Hematopoietic multipotent progenitor cell treated with erythropoietin and hydrocortisone succinate and interleukin-3 and kit ligand, for 17 days (in vitro differentiated cells): ENCODE data around the gene CRELD1.

Experiments used
- DNase-seq: peaks from one replicate; pipeline ENCODE4 v3.0.0-alpha.2; 2015; ENCODE audit warnings: low spot score

Gene CRELD1

DNA sequence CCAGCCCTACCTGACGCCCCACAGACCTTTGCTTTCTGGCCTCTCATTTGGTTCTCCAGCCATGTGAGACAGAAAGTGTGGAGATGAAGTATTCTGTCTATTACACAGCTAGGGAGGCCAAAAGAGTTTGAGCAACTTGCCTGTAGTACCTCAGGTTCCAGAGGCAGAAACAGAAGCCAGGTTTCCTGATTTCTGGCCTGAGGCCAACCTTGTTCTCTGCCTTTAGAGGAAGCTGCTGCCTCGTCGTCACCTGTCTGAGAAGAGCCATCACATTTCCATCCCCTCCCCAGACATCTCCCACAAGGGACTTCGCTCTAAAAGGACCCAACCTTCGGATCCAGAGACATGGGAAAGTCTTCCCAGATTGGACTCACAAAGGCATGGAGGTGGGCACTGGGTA is 27.2 kb upstream of the CRELD1 start:
- no peak for DNase-seq

DNA sequence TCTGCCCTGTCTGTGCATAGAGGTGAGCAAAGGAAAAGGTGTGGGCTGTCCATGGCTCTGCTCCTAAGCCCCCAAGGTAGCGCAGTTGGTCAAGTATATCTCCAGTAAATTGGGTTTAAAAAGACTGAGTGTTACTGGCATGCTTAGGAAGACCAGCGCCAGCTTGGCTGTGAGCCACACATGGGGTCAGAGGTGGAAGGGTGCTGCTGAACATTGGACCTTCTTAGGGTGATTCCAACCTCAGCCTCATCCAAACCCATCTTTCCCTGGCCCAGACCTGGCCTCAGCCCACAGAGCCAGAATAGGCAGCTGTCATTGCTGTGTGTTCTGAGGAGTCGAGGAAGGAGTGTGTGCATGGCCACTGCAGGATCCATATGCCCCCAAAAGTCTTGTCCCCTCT is 25.3 kb upstream of the CRELD1 start:
- no peak for DNase-seq

DNA sequence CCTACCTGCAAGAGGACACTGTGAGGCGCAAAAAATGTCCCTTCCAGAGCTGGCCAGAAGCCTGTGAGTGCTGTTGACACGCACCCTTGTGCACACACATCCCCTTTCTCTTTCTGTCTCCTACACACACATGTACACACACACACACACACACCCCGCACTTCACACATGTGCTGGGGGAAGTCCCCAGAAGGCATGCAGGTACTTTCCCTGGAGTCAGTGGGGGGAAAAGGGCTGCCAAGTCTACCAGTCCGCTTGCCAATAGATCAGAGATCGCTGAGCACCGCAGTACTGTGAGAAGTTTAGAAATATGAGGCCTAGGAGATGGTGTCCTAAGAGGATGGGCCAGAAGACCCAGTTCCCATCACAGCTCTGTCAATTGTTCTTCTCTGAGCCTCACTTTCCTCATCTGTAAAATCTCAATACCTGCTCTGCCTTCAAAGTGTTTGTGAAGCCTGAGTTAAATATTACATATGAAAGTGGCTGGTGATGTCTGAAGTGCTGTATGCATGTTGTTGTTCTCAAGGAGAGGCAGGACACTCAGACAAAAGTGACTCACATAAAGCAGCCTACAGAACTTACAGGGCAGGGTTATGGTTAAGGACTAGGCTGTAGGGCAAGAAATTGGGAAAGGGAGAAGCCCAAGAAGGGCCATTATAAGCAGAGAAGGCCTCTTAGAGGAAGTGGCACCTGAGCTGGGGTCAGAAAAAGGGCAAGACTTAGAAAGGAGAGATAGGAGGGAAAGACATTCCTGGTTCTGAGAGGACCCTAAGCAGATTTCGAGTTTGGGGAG is 24.2 kb upstream of the CRELD1 start:
- no peak for DNase-seq

DNA sequence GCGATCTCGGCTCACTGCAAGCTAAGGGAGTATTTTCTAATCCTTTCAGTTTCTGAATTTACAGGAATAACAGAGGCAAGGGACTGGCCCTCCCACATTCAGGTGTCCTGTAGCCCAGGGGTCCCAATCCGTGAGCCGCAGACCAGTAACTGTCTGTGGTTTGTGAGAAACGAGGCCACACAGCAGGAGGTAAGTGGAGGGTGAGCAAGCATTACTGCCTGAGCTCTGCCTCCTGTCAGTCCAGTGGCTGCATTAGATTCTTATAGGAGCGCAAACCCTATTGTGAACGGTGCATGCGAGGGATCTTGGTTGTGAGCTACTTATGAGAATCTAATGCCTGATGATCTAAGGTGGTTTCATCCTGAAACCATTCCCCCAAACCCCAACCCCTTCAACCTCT is 21.8 kb upstream of the CRELD1 start:
- DNase-seq: no peak

DNA sequence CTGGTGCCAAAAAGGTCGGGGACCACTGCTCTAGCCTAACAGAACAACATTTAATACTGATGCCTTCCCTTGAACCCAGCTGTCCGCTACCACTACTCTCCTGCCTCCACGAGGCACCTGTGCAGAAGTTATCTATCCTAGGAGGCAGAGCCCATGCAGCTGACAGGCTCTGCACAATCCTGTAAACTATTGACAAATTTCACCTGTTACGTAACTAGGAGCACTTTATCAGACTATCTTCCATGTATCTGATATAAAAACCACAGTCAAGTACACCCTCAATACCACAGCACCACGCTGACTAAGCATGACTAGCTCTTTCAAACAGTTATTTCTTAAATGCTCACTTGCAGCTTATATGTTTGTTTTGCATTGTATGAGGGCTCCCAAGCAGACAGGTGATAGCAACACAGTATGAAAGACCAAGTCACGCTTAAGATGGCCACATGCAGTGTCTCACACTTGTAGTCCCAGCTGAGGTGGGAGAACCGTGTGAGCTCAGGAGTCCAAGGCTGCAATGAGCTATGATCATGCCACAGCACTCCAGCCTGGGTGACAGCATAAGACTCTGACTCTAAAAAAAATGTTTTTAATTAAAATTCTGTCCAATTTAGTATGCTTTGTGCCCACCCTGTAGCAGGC is 21.2 kb upstream of the CRELD1 start:
- peak; percentile 58 for DNase-seq

DNA sequence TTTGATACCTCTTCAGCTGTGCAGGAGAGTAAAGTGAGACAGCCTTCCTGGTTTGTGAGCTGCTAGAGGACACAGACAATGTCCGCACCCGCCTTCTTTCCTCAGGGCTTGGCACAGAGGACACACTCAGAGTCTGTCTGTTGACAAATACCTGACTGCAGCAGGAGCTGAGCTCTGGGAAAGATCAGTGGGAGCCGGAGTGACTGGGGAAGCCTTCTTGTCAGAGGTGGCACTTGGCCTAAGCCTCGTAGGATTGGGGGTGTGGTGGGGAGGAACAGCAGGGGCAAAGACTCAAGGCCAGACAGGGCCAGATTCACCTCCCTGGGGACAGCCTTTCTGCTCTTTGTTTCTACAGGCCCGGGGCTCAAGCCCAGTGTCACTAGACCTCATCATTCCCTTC is 20.0 kb upstream of the CRELD1 start:
- DNase-seq: no peak

DNA sequence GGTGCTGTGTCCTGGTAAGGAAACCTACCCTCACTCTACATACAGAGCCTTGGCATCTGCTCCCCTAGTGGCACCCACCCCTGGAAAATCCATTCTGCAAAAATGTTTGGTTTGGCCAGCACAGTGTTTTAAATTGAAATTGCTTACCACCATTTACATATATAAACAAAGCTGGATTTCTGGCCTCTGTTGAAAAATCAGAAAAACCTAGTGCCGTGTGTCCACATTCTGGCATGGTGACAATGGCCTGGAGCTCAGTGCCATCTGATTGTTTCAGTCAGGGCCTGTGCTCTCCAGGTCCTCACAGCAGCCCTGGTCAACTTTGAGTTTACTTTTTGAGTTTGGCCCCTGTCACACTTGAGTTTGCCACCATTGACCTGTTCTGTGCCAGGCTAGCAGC is 19.6 kb upstream of the CRELD1 start:
- no peak for DNase-seq

DNA sequence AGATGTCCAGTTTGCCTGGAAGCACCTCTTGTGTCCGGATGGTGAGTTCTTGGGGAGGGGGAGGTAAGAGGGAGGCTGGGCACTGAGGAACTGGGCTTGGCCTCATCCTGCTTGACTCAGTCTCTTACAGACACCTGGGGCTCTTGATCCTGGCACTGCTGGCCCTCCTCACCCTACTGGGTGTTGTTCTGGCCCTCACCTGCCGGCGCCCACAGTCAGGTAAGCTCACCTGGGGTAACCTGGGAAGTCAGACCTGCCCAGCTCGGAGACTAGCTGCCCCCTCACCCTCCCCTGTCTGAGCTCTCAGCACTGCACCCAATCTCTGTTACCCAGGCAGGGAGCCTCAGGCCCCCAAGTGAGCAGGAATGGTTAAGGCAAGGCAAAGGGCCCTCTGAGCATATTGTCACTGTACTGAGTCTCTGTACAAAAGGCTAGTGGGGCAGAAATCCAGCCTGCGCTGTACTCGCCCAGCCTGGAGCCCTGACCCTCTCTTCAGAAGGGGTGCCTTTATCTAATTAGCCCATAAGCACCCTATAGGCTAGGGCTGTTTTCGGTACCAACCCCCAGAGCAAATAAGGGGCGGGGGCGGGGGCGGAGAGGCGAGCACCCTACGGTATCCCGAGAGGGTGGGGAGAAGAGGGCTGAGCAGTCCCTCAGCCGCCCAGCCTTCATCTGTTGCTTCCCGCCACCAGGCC is 18.9 kb upstream of the CRELD1 start:
- no peak for DNase-seq

DNA sequence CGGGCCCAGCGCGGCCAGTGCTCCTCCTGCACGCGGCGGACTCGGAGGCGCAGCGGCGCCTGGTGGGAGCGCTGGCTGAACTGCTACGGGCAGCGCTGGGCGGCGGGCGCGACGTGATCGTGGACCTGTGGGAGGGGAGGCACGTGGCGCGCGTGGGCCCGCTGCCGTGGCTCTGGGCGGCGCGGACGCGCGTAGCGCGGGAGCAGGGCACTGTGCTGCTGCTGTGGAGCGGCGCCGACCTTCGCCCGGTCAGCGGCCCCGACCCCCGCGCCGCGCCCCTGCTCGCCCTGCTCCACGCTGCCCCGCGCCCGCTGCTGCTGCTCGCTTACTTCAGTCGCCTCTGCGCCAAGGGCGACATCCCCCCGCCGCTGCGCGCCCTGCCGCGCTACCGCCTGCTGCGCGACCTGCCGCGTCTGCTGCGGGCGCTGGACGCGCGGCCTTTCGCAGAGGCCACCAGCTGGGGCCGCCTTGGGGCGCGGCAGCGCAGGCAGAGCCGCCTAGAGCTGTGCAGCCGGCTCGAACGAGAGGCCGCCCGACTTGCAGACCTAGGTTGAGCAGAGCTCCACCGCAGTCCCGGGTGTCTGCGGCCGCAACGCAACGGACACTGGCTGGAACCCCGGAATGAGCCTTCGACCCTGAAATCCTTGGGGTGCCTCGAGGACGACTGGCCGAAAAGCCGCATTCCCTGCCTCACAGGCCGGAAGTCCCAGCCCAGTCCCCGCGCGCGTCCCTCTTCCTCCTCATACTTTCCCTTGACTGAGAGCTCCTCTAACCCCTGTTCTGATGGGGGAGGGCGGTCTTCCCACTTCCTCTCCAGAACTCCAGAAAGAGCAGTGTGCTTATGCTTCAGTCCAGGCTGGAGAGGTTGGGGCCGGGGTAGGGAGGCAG is 18.1 kb upstream of the CRELD1 start:
- peak; percentile 44 for DNase-seq

DNA sequence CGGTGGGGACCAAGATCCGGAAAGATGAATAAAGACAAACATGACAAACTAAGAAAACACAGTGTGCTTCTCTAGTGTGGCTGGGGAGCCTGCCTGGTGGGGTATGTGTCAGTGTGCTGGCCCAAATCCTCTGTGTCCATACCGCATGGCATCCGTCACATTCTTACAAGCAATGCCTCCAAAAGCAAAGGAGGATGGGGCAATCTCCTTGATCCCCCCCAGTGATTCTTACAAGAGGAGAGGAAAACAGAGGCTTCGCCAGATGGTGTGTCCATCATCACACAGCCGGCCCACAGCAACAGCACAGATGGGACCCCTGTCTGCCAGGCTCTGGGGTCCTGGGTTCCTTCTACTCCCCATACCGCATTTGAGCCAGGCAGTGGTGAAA is 17.3 kb upstream of the CRELD1 start:
- DNase-seq: no peak

DNA sequence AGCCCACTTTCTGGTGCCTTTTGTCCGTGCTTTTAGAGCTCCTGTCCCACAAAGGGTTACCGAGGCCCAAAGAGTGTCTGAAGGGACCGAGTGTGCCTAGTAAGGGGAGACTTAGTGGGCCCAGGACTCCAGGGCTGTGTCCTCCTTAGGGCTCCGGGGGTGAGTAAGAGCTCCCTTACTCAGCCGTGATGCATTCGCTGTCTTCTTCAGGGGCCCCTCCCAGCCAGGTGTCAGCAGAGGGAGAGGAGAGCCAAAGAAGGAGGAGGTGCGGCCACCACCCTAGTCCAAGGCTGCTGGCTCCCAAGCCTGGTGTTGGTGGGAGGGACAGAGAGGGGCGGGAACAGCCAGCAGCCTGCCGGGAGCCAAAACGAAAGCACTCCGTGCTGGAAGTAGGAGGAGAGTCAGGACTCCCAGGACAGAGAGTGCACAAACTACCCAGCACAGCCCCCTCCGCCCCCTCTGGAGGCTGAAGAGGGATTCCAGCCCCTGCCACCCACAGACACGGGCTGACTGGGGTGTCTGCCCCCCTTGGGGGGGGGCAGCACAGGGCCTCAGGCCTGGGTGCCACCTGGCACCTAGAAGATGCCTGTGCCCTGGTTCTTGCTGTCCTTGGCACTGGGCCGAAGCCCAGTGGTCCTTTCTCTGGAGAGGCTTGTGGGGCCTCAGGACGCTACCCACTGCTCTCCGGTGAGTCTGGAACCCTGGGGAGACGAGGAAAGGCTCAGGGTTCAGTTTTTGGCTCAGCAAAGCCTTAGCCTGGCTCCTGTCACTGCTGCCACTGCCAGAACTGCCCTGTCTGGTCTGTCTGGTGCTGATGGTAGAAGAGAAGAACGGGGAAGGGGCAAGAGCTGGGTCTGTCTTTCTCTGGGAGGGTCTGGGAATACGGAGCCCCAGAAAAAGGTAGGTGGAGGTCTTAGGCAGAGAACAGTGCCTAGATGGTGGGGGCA is 16.6 kb upstream of the CRELD1 start, which contains the start of gene IL17RC:
Gene IL17RC, plus strand, starts transcription at position 365 of the 947 bp plus-strand sequence. Its CDS starts 218 bp downstream, at position 583.
- DNase-seq: peak; percentile 55

DNA sequence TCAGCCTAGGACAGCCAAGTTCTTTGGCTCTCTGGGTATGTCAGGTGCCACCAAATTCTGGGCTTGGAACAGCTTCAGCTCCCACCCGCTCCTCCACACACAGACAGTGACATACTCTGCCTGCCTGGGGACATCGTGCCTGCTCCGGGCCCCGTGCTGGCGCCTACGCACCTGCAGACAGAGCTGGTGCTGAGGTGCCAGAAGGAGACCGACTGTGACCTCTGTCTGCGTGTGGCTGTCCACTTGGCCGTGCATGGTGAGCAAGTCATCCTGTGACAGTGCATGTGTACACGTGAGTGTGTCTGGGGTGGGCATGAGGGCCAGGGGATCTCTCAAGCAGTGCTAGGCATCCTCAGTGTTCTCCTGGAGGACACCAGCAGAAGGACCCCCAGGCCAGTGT is 15.8 kb upstream of the CRELD1 start:
- DNase-seq: no peak

DNA sequence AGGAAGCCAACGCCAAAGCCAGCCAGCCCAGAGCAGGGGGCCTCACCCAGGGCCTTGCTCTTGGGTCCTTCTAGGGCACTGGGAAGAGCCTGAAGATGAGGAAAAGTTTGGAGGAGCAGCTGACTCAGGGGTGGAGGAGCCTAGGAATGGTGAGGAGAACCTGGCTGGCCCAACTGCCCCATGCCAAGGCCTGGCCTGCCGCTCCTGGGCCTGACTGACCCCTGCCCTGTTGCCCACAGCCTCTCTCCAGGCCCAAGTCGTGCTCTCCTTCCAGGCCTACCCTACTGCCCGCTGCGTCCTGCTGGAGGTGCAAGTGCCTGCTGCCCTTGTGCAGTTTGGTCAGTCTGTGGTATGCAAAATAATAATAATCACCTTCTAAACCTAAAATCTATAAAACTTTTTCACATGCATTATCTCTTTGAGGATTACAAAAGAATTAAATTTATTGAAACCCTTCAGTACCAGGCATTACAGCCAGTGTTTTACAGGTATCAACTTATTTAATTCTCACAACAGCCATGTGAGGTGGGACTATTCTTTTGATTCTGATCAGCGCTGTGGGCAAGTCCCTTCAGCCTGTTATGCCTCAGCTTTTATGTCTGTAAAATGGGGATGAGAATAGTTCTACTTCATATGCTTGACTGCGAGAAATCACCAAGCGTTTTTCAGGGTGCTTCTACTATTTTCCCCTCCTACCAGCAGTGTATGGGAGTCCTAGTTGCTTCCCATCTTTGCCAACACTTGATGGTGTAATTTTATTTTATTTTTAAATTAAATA is 15.2 kb upstream of the CRELD1 start:
- no peak for DNase-seq

DNA sequence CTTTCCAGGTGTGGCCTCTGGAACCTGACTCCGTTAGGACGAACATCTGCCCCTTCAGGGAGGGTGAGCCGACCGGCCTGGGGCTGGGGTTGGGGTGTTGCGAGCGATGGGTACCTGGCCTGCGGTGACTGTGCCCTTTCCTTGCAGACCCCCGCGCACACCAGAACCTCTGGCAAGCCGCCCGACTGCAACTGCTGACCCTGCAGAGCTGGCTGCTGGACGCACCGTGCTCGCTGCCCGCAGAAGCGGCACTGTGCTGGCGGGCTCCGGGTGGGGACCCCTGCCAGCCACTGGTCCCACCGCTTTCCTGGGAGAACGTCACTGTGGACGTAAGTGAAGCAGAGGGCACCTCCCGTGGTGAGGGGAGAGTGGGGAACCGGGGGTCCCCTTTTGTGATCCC is 5.5 kb upstream of the CRELD1 start:
- no peak for DNase-seq

DNA sequence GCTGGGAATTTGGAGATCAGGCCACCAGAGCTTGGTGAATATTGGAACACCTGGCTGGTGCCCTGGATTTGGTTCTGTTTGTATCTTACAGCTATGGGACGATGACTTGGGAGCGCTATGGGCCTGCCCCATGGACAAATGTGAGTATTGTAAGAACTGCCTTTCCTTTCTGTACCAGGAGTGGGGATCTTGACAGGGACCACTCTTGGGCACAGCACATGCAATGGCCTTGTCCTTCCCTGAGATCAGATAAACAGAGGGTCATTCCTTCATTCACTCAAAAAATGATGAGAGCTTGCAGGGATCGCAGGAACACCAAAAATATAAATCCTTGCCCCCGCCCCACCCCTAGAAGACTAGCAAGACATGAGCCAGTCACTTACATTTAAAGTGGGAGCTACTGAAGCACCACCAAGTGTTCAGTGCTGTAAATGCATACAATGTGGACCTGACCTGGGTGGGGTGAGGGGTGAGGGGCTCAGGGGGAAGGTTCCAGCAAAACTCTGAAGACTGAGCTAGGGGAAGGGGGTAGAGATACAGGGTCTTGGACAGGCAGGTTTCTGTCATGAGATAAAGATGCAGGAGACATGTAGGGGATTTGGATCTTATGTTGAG is 2.7 kb upstream of the CRELD1 start:
- DNase-seq: no peak

DNA sequence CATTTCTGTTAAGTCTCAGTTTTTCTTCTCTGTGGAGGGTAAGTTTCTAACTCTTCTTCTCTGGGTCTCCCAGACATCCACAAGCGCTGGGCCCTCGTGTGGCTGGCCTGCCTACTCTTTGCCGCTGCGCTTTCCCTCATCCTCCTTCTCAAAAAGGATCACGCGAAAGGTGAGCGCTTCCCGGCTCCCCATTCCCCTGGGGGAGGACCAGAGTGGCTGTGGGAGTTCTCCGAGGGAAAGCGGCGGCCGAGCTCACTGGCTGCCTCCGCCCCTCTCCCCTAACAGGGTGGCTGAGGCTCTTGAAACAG is 1.1 kb upstream of the CRELD1 start:
- DNase-seq: no peak

DNA sequence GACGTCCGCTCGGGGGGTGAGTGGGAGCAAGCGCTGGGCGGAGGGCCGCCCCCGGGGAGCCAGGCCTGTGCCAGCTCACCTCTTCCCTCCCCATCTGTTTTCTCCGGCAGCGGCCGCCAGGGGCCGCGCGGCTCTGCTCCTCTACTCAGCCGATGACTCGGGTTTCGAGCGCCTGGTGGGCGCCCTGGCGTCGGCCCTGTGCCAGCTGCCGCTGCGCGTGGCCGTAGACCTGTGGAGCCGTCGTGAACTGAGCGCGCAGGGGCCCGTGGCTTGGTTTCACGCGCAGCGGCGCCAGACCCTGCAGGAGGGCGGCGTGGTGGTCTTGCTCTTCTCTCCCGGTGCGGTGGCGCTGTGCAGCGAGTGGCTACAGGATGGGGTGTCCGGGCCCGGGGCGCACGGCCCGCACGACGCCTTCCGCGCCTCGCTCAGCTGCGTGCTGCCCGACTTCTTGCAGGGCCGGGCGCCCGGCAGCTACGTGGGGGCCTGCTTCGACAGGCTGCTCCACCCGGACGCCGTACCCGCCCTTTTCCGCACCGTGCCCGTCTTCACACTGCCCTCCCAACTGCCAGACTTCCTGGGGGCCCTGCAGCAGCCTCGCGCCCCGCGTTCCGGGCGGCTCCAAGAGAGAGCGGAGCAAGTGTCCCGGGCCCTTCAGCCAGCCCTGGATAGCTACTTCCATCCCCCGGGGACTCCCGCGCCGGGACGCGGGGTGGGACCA is 632 bp upstream of the CRELD1 start:
- peak; percentile 75 for DNase-seq

DNA sequence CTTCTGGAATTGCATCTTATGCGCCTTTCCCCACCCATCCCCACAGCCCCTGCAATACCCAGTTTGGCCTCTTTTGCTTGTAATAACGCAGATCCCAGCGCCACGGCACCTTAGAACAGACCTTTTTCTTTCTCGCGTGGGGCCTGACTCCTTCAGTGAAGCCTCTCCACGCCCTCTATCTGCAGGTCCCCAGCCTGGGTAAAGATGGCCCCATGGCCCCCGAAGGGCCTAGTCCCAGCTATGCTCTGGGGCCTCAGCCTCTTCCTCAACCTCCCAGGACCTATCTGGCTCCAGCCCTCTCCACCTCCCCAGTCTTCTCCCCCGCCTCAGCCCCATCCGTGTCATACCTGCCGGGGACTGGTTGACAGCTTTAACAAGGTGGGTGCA is 594 bp downstream of the CRELD1 start:
- DNase-seq: no peak

DNA sequence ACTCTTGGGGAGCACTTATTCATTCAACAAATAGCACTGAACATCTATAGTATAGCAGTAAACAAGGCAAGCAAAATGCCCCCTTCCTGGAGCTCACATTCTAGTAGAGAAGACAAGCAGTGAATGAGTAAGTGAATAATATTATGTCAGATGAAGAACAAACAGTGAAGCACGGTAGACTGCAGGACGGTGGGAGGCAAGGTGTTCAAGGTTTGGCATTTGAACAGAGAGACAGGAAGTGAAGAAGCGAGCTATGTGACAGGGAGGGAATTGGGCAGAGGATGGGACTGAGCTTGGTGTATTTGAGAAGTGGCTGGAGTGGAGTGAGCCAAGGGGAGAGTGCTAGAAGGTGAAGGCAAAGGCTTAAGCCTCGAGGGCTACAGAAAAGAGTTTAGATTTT is 1.4 kb downstream of the CRELD1 start:
- DNase-seq: no peak
